Measurements from ENCODE around the gene SDCBP2.
A peak's percentile ranks its signal among the peaks of the same experiment; 100 is the strongest.

The SDCBP2 gene

GRCh38 chr20:1293641-1294379, 35.1 kb downstream of the SDCBP2 start:
- DNase-seq, result no peak

- DNase-seq, result no peak
Observed at GRCh38 chr20:1292620-1293019, 36.3 kb downstream of the SDCBP2 start.

- no peak for DNase-seq
Observed at GRCh38 chr20:1291191-1291741, 37.7 kb downstream of the SDCBP2 start.

GRCh38 chr20:1287787-1288569, 41.0 kb downstream of the SDCBP2 start:
- DNase-seq, result no peak

- DNase-seq, result no peak
Observed at GRCh38 chr20:1287306-1287705, 41.6 kb downstream of the SDCBP2 start.

- no peak for DNase-seq
Observed at GRCh38 chr20:1286267-1287024, 42.5 kb downstream of the SDCBP2 start.

GRCh38 chr20:1283522-1284510, 45.1 kb downstream of the SDCBP2 start:
- DNase-seq, result no peak

- DNase-seq, result no peak
Observed at GRCh38 chr20:1282966-1283365, 46.0 kb downstream of the SDCBP2 start.

GRCh38 chr20:1281279-1282057, 47.5 kb downstream of the SDCBP2 start:
- DNase-seq, result peak; percentile 51

- peak; percentile 41 for DNase-seq
Observed at GRCh38 chr20:1280195-1281102, 48.5 kb downstream of the SDCBP2 start.

GRCh38 chr20:1278993-1279392, 49.9 kb downstream of the SDCBP2 start:
- no peak for DNase-seq

- DNase-seq, result peak; percentile 35
Observed at GRCh38 chr20:1277529-1278322, 51.2 kb downstream of the SDCBP2 start.

GRCh38 chr20:1275919-1276318, 53.0 kb downstream of the SDCBP2 start:
- DNase-seq, result no peak

- DNase-seq, result no peak
Observed at GRCh38 chr20:1274485-1275311, 54.2 kb downstream of the SDCBP2 start.

- no peak for DNase-seq
Observed at GRCh38 chr20:1273366-1273765, 55.6 kb downstream of the SDCBP2 start.

GRCh38 chr20:1272368-1273100, 56.4 kb downstream of the SDCBP2 start:
- peak; percentile 47 for DNase-seq

GRCh38 chr20:1269850-1270249, 59.1 kb downstream of the SDCBP2 start:
- no peak for DNase-seq
